Caki2 (cell line): ENCODE results near the gene IP6K1. TPM values are rescaled to one million over a fixed set of nuclear protein-coding genes. Genes with fewer than 3 reads are reported as not detected.

Experiments
- DNase-seq: peaks from one replicate; pipeline ENCODE4 v3.0.0-alpha.2; 2015; ENCODE audit warnings: low read depth
- in situ Hi-C: cut with HindIII; loops from 2 replicates; pipeline ENCODE4 v1.10.0; 2016; ENCODE audit warnings: low sequenced_read_pairs, low pct_unique_long_range_greater_than_20kb, mixed read lengths
- total RNA-seq: library from RNA; depleted of rRNA; stranded (reverse); fragments of >200 nt; shearing (Covaris generic); gene quantifications from 2 replicates; pipeline ENCODE4 v1.2.3, GENCODE V29; 2014; ENCODE audit warnings: low replicate concordance

Gene IP6K1
- total RNA-seq, 1 experiment from 2014 or later: 20.3 TPM

- in situ Hi-C loops: no loop called here
- no peak for DNase-seq
These were observed 67.5 kb downstream of the IP6K1 start for GRCh38 chr3:49718858-49719213.

- in situ Hi-C loops: no loop called here
- DNase-seq: no peak
These were observed 68.1 kb downstream of the IP6K1 start for GRCh38 chr3:49717959-49718857.

GRCh38 chr3:49717211-49717958 lies 69.0 kb downstream of the IP6K1 start:
- no peak for DNase-seq
- in situ Hi-C loops: no loop called here

GRCh38 chr3:49716691-49717210 lies 69.6 kb downstream of the IP6K1 start:
- in situ Hi-C loops: no loop called here

DNA sequence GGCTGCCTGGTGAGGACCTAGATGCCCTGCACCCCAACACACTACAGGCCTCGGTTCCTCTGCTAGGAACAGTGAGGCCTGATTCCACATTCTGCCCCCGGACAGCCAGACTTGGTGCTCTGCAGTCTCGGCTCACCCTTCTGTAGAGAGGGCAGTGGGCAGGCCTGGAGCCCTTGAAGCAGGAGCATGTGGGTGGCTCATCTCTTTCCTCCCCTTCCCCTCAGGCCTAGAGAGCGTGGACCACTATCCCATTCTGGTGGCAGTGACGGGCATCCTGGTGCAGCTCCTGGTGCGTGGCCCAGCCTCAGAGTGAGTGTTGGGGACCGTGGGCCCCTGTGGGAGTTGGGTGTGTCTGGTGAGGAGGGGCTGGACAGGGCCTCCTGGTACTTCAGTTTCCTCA lies 70.2 kb downstream of the IP6K1 start:
- DNase-seq: no peak
- in situ Hi-C loops: no loop called here

More at GRCh38 chr3:49716691-49717210, 69.6 kb downstream of the IP6K1 start:
- DNase-seq: no peak

GRCh38 chr3:49715611-49716121 lies 70.7 kb downstream of the IP6K1 start:
- in situ Hi-C loops: no loop called here
- no peak for DNase-seq

GRCh38 chr3:49714728-49715550 lies 71.4 kb downstream of the IP6K1 start:
- in situ Hi-C loops: no loop called here
- DNase-seq: no peak

- in situ Hi-C loops: no loop called here
These were observed 72.8 kb downstream of the IP6K1 start for GRCh38 chr3:49713336-49714105.

GRCh38 chr3:49712631-49713317 lies 73.6 kb downstream of the IP6K1 start:
- DNase-seq: no peak
- in situ Hi-C loops: no loop called here

More at GRCh38 chr3:49713336-49714105, 72.8 kb downstream of the IP6K1 start:
- DNase-seq: no peak

- in situ Hi-C loops: no loop called here
- no peak for DNase-seq
These were observed 74.2 kb downstream of the IP6K1 start for GRCh38 chr3:49712166-49712565.

- no peak for DNase-seq
- in situ Hi-C loops: no loop called here
These were observed 74.9 kb downstream of the IP6K1 start for GRCh38 chr3:49711489-49711888.

DNA sequence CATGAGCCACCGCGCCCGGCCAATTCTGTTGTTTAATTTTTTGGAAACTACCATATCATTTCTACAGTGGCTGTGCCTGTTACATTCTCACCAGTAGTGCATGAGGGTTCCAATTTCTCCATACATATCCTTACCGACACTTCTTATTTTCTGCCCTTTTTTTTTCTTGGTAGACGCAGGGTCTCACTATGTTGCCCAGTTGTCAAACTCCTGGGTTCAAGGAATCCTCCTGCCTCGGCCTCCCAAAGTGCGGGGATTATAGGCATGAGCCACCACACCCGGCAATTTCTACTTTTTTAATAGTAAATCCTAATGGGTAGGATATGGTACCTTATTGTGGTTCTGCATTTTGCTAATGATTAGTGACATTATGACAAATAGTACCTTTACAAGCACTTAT lies 76.5 kb downstream of the IP6K1 start:
- DNase-seq: no peak
- in situ Hi-C loops: no loop called here

GRCh38 chr3:49707113-49707480 lies 79.2 kb downstream of the IP6K1 start:
- in situ Hi-C loops: no loop called here
- no peak for DNase-seq

DNA sequence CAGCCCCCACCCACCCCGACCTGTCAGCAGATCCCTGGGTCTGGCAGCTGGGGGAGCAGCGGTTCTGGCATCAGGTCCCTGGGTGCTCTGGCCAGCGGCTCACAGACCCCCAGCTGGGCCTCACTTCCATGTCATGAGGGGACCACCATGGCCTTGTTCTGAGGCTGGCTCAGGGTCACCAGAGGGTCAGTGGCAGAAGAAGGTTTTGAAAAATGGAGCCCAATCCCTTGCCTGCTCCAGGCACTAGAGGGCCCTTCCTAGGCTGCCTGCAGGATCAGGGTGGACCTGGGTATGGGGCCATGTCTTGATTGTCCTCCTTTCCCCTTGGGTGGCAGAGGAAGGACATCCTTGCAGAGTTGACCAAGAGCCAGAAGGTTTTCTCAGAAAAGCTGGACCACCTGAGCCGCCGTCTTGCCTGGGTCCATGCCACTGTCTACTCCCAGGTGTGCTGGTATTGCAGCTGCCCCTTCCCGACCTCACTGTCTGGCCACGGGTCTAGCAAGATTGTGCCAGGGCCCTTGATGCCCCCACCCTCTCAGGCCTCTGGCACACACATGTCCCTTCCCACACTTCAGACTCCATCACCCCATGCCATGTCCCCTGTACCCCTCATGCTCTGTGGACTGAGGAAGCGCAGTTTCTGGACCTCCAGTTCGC lies 79.8 kb downstream of the IP6K1 start:
- in situ Hi-C loops: no loop called here

GRCh38 chr3:49705390-49705960 lies 80.9 kb downstream of the IP6K1 start:
- DNase-seq: no peak
- in situ Hi-C loops: no loop called here

More for the DNA sequence above, 79.8 kb downstream of the IP6K1 start:
- no peak for DNase-seq

GRCh38 chr3:49704629-49705028 lies 81.7 kb downstream of the IP6K1 start:
- DNase-seq: no peak
- in situ Hi-C loops: no loop called here
